ENCODE data around the gene VMP1.

VMP1 gene

DNA sequence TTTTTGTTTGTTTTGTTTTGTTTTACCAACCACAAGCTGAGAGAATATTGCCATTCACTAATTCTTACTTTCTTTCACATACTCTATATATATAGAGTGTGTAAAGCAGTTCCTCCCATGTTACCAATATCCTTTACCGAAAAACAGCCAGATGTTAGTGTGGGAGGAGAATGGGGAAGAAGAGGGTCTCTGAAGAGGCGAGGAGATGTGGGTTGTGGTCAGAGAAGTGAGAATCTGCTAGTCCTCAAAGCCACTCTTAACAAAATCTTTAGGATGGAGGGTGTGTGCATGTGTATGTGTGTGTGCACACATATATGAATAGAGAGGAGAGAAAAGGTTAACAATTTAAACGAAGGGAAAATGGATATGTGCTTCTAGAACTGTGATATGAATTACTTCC lies 104.7 kb downstream of the VMP1 start:
- H3K9me2 ChIP-seq (replicated peaks; ENCODE audit: insufficient read depth, low read length): no peaks in the 10 kb centered on the region
- no peak overlapping the region for H3K27ac ChIP-seq (ENCODE audit: low read depth, low read length)
- no peak overlapping the region for H2AFZ ChIP-seq (ENCODE audit: low read depth, low read length, severe bottlenecking)
- H3K36me3 ChIP-seq (ENCODE audit: low read length): no peaks in the 10 kb centered on the region
- no peak overlapping the region for H3K9ac ChIP-seq (ENCODE audit: low read length)
- H4K20me1 ChIP-seq (ENCODE audit: low read depth, low read length): no peaks in the 10 kb centered on the region
- H3F3A ChIP-seq (ENCODE audit: insufficient read depth): no peaks in the 10 kb centered on the region
- H3K4me2 ChIP-seq (ENCODE audit: low read depth, low read length, poor library complexity, severe bottlenecking): no peak overlapping the region
- no peak for TF ChIP-seq EZH2phosphoT487 (conservative IDR thresholded peaks at IDR 0.05; ENCODE audit: low read length)
- TF ChIP-seq, protein P1, sequence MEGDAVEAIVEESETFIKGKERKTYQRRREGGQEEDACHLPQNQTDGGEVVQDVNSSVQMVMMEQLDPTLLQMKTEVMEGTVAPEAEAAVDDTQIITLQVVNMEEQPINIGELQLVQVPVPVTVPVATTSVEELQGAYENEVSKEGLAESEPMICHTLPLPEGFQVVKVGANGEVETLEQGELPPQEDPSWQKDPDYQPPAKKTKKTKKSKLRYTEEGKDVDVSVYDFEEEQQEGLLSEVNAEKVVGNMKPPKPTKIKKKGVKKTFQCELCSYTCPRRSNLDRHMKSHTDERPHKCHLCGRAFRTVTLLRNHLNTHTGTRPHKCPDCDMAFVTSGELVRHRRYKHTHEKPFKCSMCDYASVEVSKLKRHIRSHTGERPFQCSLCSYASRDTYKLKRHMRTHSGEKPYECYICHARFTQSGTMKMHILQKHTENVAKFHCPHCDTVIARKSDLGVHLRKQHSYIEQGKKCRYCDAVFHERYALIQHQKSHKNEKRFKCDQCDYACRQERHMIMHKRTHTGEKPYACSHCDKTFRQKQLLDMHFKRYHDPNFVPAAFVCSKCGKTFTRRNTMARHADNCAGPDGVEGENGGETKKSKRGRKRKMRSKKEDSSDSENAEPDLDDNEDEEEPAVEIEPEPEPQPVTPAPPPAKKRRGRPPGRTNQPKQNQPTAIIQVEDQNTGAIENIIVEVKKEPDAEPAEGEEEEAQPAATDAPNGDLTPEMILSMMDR (IDR thresholded peaks at IDR 0.05; ENCODE audit: insufficient read depth, low read length, poor library complexity, severe bottlenecking): no peak
- H3K9me3 ChIP-seq (ENCODE audit: insufficient read depth, low read length): no peaks in the 10 kb centered on the region
- no peak overlapping the region for H3K4me3 ChIP-seq (ENCODE audit: insufficient read depth, low read length, poor library complexity, severe bottlenecking)
- no peaks in the 10 kb centered on the region for H3K27me3 ChIP-seq (ENCODE audit: low read length)
- no peaks in the 10 kb centered on the region for H3K79me2 ChIP-seq (ENCODE audit: insufficient read depth, low read length)

DNA sequence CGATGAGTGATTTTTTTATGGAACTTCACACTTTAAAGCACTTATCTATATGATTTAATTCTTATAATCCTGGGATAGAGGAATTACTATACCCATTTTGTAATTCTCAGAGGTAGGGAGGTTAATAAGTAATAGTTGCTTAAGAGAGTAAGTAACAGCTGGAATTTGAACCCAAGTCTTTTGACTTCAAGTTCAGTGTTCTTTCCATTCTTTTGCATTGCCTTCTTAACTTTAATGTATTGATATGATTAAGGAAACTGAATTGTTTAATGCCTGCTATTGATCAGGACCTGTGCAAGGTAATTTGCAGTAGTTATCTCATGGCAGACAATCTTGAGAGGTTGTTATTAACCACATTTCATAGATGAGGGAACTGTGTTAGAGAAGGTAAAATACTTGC lies 106.8 kb downstream of the VMP1 start:
- Histone ChIP-seq H3F3A (ENCODE audit: insufficient read depth) (no peaks in the 10 kb centered on the region; the same call in 1 of the 2 replicates), H3K9me2 (replicated peaks; ENCODE audit: insufficient read depth, low read length) (no peaks in the 10 kb centered on the region), H3K36me3 (ENCODE audit: low read length) (no peaks in the 10 kb centered on the region), H3K79me2 (ENCODE audit: insufficient read depth, low read length) (no peaks in the 10 kb centered on the region), H3K9me3 (ENCODE audit: insufficient read depth, low read length) (no peaks in the 10 kb centered on the region), H3K4me2 (ENCODE audit: low read depth, low read length, poor library complexity, severe bottlenecking) (no peak overlapping the region), H3K27me3 (ENCODE audit: low read length) (no peaks in the 10 kb centered on the region), H4K20me1 (ENCODE audit: low read depth, low read length) (no peaks in the 10 kb centered on the region), H3K27ac (ENCODE audit: low read depth, low read length) (no peak overlapping the region), H3K4me3 (ENCODE audit: insufficient read depth, low read length, poor library complexity, severe bottlenecking) (no peak overlapping the region), H3K9ac (ENCODE audit: low read length) (no peak overlapping the region), H2AFZ (ENCODE audit: low read depth, low read length, severe bottlenecking) (no peak overlapping the region)
- no peak for TF ChIP-seq EZH2phosphoT487 (conservative IDR thresholded peaks at IDR 0.05; ENCODE audit: low read length)
- TF ChIP-seq, protein P1 (IDR thresholded peaks at IDR 0.05; ENCODE audit: insufficient read depth, low read length, poor library complexity, severe bottlenecking): no peak

DNA sequence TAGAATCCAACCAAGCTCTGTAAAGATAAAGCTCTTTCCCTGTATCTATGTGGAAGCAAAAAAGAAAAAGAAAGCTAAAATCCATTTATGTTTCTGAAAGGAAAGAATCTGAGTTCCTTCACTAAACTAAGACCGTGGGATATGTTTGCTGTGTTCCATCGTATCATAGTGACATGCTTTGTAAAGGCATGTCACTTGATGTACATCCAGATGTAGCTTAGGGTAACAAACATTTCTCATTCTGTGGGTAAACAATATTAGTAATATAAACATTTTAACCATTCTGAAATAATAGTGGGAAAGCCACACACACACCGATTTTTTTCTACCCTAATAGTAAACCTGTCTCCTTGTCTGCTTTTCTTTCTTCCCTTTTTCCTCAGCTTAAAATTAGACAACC lies 107.2 kb downstream of the VMP1 start:
- Histone ChIP-seq H3K27ac (ENCODE audit: low read depth, low read length) (no peak overlapping the region), H3K36me3 (ENCODE audit: low read length) (no peaks in the 10 kb centered on the region), H3F3A (ENCODE audit: insufficient read depth) (no peaks in the 10 kb centered on the region; the same call in 1 of the 2 replicates), H3K9ac (ENCODE audit: low read length) (no peak overlapping the region), H3K9me3 (ENCODE audit: insufficient read depth, low read length) (no peaks in the 10 kb centered on the region), H3K27me3 (ENCODE audit: low read length) (no peaks in the 10 kb centered on the region), H3K9me2 (replicated peaks; ENCODE audit: insufficient read depth, low read length) (no peaks in the 10 kb centered on the region), H3K4me2 (ENCODE audit: low read depth, low read length, poor library complexity, severe bottlenecking) (no peak overlapping the region), H3K79me2 (ENCODE audit: insufficient read depth, low read length) (no peaks in the 10 kb centered on the region), H3K4me3 (ENCODE audit: insufficient read depth, low read length, poor library complexity, severe bottlenecking) (no peak overlapping the region), H4K20me1 (ENCODE audit: low read depth, low read length) (no peaks in the 10 kb centered on the region), H2AFZ (ENCODE audit: low read depth, low read length, severe bottlenecking) (no peak overlapping the region)
- no peak for TF ChIP-seq EZH2phosphoT487 (conservative IDR thresholded peaks at IDR 0.05; ENCODE audit: low read length)
- TF ChIP-seq, protein P1 (IDR thresholded peaks at IDR 0.05; ENCODE audit: insufficient read depth, low read length, poor library complexity, severe bottlenecking): no peak
